GM12801 (cell line): ENCODE results near the gene SPAG17.

ENCODE experiments used
- CTCF ChIP-seq: IDR thresholded peaks from one replicate; pipeline ENCODE4 v1.5.1; 2011; ENCODE audit warnings: control low read depth; ENCODE audit not compliant: insufficient read length; ENCODE audit errors: extremely low read depth

Gene SPAG17

GRCh38 chr1:118118873-118119463, 66.1 kb downstream of the SPAG17 start:
- TF ChIP-seq CTCF = no peak

GRCh38 chr1:118118469-118118868, 66.6 kb downstream of the SPAG17 start:
- no peak for TF ChIP-seq CTCF

- TF ChIP-seq CTCF = no peak
Observed at GRCh38 chr1:118117521-118117920, 67.5 kb downstream of the SPAG17 start.

GRCh38 chr1:118116909-118117308, 68.1 kb downstream of the SPAG17 start:
- TF ChIP-seq CTCF = no peak

GRCh38 chr1:118116401-118116800, 68.6 kb downstream of the SPAG17 start:
- no peak for TF ChIP-seq CTCF

GRCh38 chr1:118115567-118116295, 69.3 kb downstream of the SPAG17 start:
- TF ChIP-seq CTCF = no peak

GRCh38 chr1:118113261-118113660, 71.8 kb downstream of the SPAG17 start:
- no peak for TF ChIP-seq CTCF
